Measurements from ENCODE around the gene GRID1.

- TF ChIP-seq POLR2AphosphoS5 (IDR thresholded peaks at IDR 0.05; ENCODE audit: borderline replicate concordance, low read depth, low read length) (no peak), EZH2 (IDR thresholded peaks at IDR 0.05) (no peak)
These were observed 202.3 kb downstream of the GRID1 start for GRCh38 chr10:86164174-86164774.
